ENCODE data around the gene TUBGCP2.

GRCh38 chr10:133355991-133356390 is 47.3 kb upstream of the TUBGCP2 start:
- TF ChIP-seq CTCF (IDR thresholded peaks at IDR 0.05 in 2 of 3, conservative IDR thresholded peaks at IDR 0.05 in 1 of 3; ENCODE audit: borderline replicate concordance in 1 of 3, insufficient read depth in 1 of 3, low read depth in 2 of 3, low read length in 2 of 3): no peak
- no peak for TF ChIP-seq EZH2 (IDR thresholded peaks at IDR 0.05)
